Iris pigment epithelial cell (primary cell): ENCODE data around the gene SLC16A10.

ENCODE experiments used
- DNase-seq: peaks from one replicate; pipeline ENCODE4 v3.0.0-alpha.2; 2011; ENCODE audit warnings: low read depth

SLC16A10 gene

DNA sequence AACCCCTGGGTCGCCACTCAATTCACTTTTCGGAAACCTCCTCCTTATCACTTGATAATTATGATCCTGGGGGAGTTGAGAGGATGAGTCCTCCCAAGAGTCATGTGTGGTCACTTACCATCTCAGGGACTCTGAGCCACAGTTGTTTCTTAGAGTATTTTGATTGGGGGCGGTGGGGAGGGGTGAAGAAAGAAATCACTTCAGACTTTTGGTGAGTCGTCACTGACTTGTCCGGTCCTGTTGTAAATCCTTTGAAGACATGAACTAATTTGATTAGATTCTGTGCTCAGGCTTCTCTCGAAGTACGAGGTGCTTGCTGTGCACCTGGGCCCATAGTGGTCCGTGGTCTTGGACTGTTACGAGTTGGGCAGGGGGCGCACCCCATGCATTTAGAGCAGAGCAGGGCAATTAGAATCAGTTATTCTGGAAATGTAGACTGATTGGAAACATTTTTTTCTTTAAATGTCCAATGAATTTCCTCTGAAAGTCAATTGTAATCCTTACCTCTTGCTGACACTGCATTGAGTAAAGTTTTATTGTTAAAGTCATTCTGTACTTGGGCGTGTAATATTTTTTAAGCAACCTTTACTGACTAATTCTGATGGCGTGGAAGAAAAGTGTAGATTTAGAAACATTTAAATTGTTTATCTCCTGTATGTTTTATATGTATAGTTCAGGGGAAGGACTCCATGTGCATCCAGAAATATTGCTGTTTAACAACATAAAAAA is 173.4 kb downstream of the SLC16A10 start:
- no peak for DNase-seq

DNA sequence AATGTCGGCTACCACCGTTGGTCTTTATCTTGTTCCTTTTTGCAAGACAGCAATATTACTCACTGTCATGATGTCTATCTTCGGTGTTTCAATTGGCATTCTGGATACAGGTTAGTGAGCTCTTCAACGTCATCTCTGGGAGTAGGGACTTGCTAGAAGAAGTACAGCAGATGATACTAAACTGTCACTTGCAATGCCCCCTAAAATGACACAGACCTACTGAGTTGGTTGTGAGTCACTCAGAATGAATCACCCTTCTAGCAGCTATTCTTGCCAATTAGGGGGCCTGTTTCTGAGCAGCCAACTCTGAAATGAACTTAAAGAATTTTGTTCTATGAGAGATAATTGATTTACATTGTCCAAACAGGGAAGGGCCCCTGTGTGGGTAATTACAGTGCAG is 176.5 kb downstream of the SLC16A10 start:
- peak; percentile 76 for DNase-seq

DNA sequence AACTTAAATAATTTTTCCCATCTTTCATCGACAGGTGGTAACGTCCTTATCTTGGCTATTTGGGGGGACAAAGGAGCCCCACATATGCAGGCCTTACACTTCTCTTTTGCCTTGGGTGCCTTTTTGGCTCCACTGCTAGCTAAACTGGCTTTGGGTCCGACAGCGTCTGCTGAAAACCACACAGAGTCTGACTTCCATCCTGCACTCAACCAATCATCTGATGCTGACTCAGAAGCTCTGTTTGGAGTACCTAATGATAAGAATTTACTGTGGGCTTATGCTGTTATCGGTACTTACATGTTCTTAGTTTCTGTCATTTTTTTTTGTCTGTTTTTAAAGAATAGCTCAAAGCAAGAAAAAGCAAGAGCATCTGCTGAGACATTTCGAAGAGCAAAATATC is 178.5 kb downstream of the SLC16A10 start:
- DNase-seq: peak; percentile 62

DNA sequence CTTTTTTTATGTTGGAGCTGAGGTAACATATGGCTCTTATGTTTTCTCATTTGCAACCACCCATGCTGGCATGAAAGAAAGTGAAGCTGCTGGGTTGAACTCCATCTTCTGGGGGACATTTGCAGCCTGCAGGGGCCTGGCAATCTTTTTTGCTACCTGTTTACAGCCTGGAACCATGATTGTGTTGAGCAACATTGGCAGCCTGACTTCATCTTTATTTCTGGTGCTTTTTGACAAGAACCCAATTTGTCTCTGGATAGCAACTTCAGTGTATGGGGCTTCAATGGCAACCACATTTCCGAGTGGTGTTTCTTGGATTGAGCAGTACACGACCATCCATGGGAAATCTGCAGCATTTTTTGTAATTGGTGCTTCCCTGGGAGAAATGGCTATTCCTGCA is 179.0 kb downstream of the SLC16A10 start:
- no peak for DNase-seq

DNA sequence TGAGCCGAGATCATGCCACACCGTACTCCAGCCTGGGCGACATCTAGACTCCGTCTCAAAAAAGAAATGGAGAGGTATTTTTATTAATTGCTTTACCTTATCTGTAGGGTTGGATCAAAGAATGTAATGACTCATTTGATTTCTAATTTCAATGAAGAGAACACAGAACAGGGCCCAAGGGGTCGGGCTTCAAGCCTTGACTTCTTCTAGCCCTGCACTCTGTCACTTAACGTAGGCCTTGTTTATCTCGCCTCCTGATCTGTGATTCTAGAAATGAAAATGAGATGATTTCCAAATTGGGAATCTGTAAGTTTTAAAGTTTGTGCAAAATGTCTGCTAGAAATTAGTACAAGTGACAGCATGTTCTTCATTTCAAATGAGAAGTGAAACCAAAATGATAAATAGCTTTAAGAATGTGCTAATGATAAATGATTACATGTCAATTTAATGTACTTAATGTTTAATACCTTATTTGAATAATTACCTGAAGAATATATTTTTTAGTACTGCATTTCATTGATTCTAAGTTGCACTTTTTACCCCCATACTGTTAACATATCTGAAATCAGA is 180.5 kb downstream of the SLC16A10 start:
- DNase-seq: no peak

DNA sequence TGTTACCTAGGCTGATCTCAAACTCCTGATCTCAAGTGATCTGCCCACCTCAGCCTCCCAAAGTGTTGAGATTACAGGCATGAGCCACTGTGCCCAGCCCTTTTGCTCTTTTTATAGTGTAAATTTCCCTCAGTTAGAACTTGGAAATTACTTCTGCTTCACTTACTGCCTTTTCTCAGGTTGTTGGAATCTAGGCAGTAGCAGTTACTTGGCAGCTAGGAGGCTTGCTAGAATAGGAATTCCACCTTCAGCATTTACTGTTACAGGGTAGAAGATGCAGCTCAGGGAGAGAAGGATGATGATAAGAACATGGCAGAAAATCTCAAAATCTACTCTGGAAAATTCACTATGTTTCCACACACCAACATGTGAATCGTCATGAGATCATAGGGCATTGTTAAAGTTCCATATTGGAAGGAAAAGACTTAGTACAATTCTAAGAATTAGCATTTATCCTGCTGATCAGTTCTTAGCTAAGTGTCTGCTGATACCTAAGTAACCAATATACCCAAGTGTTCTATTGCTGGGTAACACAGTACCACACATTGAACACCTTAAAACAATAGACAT is 182.2 kb downstream of the SLC16A10 start:
- DNase-seq: no peak

DNA sequence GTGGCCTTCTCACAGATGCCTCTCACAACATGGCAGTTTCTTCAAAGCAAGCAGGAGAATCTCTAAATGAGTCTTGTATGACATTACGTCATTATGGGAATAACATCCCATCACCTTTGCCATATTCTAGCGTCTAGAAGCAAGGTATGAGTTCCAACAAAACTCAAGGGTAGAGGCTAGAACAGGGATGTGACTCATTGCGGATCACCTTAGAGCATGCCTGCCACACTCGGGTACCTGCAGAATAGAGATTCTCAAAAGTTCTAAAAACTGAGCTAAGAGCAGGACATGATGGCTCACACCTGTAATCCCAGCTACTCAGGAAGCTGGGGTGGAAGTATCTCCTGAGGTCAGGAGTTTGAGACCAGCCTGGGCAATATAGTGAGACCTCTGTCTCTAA is 182.8 kb downstream of the SLC16A10 start:
- no peak for DNase-seq

DNA sequence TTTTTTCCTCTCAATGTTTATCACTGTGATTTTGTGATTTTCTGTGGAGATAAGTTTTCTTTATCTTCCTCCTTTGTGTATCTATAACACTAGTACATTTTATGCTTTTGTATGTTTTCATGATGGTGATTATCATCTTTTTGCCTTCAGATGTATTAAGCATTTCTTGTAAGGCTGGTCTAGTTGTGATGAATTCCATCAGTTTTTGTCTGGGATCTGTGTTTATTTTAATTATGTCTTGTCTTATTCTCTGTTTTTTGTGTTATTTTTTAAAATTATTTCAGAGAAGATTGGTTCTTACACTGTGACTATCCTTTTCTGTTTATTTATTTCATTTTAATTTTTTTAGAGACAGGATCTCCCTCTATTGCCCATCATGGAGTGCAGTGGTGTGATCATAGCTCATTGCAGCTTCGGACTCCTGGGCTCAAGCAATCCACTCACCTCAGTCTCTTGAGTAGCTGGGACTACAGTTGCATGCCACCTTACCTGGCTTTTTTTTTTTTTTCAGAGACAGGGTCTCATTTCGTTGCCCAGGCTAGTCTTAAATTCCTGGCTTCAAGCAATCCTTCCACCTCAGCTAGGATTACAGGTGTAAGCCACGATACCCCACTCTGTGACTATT is 187.4 kb downstream of the SLC16A10 start:
- DNase-seq: no peak

DNA sequence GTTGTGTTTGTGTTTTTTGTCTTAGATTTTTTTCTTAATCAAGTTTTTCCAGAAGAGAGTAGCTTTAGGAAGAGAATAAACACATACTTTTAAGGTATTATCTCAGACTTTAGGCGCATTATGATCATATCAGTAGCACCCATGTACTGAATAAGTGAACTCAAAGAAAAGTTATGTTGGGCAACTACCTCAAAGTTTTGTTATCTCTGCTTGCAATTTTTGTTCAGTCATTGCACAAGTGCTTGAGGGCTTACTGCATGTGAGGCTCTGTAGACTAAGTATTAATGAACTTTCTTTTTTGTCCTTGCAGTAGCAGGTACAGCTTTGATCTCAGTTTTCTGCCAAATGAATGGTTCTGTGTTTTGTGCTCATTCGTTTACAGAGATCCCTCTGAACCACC is 189.0 kb downstream of the SLC16A10 start:
- DNase-seq: peak; percentile 56

DNA sequence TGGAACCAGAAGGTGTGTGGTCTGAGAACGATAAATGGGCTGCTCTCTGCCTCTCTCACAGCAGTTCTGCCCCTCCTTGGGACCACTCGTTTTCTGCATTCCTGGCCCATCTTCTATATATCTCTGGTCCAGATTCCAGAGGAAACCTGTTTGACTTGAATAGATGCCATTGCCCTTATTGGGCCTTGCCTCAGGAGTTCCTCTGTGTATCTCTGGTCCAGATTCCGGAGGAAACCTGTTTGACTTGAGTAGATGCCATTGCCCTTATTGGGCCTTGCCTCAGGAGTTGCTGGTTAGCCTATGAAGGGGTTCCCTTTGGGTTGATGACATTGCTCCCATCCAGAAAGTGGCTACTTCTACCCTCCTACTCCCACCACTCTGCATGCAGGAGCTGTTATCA is 189.4 kb downstream of the SLC16A10 start:
- no peak for DNase-seq

DNA sequence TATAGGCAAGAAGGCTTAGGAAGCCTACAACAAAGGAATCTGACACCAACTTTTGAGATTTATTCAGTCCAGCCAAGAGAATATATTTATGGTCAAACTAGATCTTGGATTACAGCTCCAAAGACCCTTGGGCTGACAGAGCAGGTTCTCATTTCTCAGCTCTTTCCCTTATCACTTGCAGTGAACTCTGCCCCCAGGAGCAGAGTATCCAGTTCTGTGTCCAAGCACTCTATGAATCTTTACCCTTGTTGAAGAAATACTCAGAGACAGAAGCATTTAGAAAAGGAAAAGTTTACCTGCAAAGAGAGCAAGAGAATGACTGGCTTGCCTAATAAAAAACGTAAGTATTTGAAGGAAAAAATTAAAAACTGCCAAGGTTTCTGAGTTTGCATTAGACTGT is 190.5 kb downstream of the SLC16A10 start:
- no peak for DNase-seq

DNA sequence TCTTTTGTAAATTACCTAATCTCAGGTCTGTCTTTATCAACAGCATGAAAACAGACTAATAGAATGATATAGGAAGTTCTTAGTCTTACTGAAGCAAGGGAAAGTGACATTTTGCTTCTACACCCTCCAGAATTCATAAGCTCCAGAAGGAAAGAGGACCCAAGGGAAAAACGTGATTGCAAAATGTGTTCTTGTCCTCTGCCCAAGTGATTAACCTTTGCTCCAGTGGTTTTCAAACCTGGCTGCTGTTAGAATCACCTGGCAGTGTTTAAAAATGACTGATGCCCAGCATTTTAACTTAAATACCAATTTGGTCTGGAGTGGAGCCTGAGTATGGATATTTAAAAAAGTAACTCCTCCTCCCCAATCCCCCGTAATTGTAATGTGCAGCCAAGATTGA is 191.4 kb downstream of the SLC16A10 start:
- no peak for DNase-seq

DNA sequence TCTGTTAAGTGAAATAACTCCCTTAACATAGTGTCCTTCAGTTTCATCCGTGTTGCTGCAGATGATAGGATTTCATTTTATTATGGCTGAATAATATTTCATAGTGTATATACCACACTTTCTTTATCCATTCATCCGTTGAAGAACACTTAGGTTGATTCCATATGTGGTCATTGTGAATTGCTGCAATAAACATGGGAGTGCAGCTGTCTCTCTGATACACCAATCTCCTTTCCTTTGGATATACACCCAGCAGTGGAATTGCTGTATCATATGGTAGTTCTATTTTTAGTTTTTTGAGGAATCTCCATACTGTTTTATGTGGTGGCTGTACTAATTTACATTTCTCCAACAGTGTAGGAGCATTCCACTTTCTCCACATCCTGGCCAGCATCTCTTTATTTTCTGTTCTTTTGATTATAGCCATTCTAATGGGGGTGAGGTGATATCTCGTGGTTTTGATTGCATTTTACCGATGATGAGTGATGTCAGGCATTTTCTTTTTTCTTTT is 193.2 kb downstream of the SLC16A10 start:
- no peak for DNase-seq
